ENCODE data around the gene NKAPL.

- no peak for TF ChIP-seq CTCF (IDR thresholded peaks at IDR 0.05)
- no peak for TF ChIP-seq POLR2AphosphoS5 (IDR thresholded peaks at IDR 0.05; ENCODE audit: insufficient read depth in 1 of 2, low read depth in 1 of 2)
- no peak for TF ChIP-seq POLR2A (IDR thresholded peaks at IDR 0.05)
Measured at GRCh38 chr6:28232785-28233184, 26.3 kb upstream of the NKAPL start.

Data from vagina (tissue), 2 donors.